GM21717 (cell line): ENCODE measurements around the gene EXOSC6.
"Not testable (repeated sequence)": the region's sequence is repeated elsewhere in the genome, so short reads cannot be mapped to it uniquely, and the experiment has no call there.

Experiments
- ATAC-seq: cut with Tn5 transposase; IDR thresholded peaks from one replicate; pipeline ENCODE4 v1.9.1; 2021; ENCODE audit warnings: mild to moderate bottlenecking, moderate library complexity; ENCODE audit not compliant: unreplicated experiment

The EXOSC6 gene

GRCh38 chr16:70200063-70200462 lies 51.7 kb downstream of the EXOSC6 start:
- ATAC-seq: not testable (repeated sequence)

GRCh38 chr16:70199170-70199569 lies 52.6 kb downstream of the EXOSC6 start:
- not testable (repeated sequence) for ATAC-seq

- not testable (repeated sequence) for ATAC-seq
Observed at GRCh38 chr16:70198666-70199065, 53.1 kb downstream of the EXOSC6 start.

- ATAC-seq: not testable (repeated sequence)
Observed at GRCh38 chr16:70198230-70198629, 53.5 kb downstream of the EXOSC6 start.

GRCh38 chr16:70197611-70198010 lies 54.1 kb downstream of the EXOSC6 start:
- ATAC-seq: not testable (repeated sequence)
